ENCODE data around the gene KPNA5. TPM values are rescaled to one million over a fixed set of nuclear protein-coding genes. Genes with fewer than 3 reads are reported as not detected.
A peak's percentile ranks its signal among the peaks of the same experiment; 100 is the strongest.

The KPNA5 gene
- total and polyA plus RNA-seq, 2 of the 13 experiments (the other 11 are each of a cell fraction or from before 2014, with no cell fraction given): 5.3 to 13.0 TPM

DNA sequence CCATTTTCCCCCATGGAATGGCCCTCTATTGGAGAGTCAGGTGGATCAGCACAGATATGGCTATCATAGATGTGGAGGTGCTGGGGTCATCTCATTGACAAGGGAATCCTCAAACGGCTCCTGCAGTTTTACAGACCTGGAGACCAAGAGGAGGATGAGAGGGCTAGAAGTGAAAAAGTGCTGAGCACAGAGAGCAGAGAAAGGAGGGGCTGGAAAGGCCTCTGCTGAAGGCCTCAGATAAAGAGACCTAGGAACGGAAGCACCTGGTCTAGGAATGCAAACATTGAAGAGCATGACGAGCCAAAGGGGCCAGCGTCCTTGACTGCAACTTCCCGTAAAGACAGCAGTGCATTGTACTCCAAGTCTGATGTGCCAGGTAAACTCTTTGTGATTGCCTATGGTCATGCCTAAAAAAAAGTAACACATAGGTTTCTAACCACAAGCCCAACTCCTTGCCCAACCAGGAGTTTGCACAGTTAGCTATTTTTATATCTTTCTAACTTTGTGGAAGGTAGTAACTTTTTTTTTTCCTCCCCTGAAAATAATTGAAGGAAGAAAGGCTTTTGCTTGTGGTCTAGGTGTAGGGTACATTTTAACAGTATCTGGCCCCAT is 49.5 kb upstream of the KPNA5 start (continued):
- TF ChIP-seq ZHX2 (IDR thresholded peaks at IDR 0.05; ENCODE audit: low read depth) (no peak), ZHX2 (CRISPR knock-in tag; IDR thresholded peaks at IDR 0.05; ENCODE audit: borderline replicate concordance) (no peak), ZBTB43 (CRISPR knock-in tag; conservative IDR thresholded peaks at IDR 0.05) (no peak; the same call in 1 of the 2 replicates), ZNF569 (CRISPR knock-in tag; IDR thresholded peaks at IDR 0.05; ENCODE audit: borderline replicate concordance) (0 out of 2 replicates have a peak, but pooled peaks have one; percentile 80), STAT6 (CRISPR knock-in tag; IDR thresholded peaks at IDR 0.05; ENCODE audit: borderline replicate concordance) (peak; percentile 54; the same call in 1 of the 2 replicates), ZFX (CRISPR knock-in tag; IDR thresholded peaks at IDR 0.05; ENCODE audit: low read depth) (peak; percentile 95), ZFP1 (CRISPR knock-in tag; IDR thresholded peaks at IDR 0.05) (peak; percentile 82; the same call in 1 of the 2 replicates), ZNF207 (IDR thresholded peaks at IDR 0.05; ENCODE audit: borderline replicate concordance) (no peak), MTA1 (CRISPR knock-in tag; IDR thresholded peaks at IDR 0.05; ENCODE audit: borderline replicate concordance) (no peak; the same call in 1 of the 2 replicates), TOE1 (CRISPR knock-in tag; IDR thresholded peaks at IDR 0.05) (no peak), PPARG (CRISPR knock-in tag; conservative IDR thresholded peaks at IDR 0.05) (peak; percentile 91), FOXK1 (CRISPR knock-in tag; IDR thresholded peaks at IDR 0.05; ENCODE audit: borderline replicate concordance, low read depth) (peak; percentile 78; the same call in 1 of the 2 replicates), PAX8 (CRISPR knock-in tag; IDR thresholded peaks at IDR 0.05; ENCODE audit: borderline replicate concordance) (no peak), ZBTB7B (CRISPR knock-in tag; IDR thresholded peaks at IDR 0.05) (peak; percentile 94), TSC22D2 (CRISPR knock-in tag; IDR thresholded peaks at IDR 0.05; ENCODE audit: borderline replicate concordance) (no peak; the same call in 1 of the 2 replicates)
- TF ChIP-seq, protein P1, sequence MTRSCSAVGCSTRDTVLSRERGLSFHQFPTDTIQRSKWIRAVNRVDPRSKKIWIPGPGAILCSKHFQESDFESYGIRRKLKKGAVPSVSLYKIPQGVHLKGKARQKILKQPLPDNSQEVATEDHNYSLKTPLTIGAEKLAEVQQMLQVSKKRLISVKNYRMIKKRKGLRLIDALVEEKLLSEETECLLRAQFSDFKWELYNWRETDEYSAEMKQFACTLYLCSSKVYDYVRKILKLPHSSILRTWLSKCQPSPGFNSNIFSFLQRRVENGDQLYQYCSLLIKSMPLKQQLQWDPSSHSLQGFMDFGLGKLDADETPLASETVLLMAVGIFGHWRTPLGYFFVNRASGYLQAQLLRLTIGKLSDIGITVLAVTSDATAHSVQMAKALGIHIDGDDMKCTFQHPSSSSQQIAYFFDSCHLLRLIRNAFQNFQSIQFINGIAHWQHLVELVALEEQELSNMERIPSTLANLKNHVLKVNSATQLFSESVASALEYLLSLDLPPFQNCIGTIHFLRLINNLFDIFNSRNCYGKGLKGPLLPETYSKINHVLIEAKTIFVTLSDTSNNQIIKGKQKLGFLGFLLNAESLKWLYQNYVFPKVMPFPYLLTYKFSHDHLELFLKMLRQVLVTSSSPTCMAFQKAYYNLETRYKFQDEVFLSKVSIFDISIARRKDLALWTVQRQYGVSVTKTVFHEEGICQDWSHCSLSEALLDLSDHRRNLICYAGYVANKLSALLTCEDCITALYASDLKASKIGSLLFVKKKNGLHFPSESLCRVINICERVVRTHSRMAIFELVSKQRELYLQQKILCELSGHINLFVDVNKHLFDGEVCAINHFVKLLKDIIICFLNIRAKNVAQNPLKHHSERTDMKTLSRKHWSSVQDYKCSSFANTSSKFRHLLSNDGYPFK (CRISPR knock-in tag; IDR thresholded peaks at IDR 0.05; ENCODE audit: borderline replicate concordance): no peak
